NCI-H1417 (cell line): Measurements from ENCODE around the gene LRRC7.

Experiments
- DNase-seq, 3 experiments: peaks; one replicate each; lab custom pipeline; 2025; lab: John Stamatoyannopoulos, UW

LRRC7 gene

GRCh38 chr1:70091811-70092210 lies 524.1 kb downstream of the LRRC7 start:
- no peak for DNase-seq

GRCh38 chr1:70092526-70092925 lies 524.8 kb downstream of the LRRC7 start:
- DNase-seq = no peak

- peak in 2 of 3 experiments; percentile 27 to 66 for DNase-seq
Measured at GRCh38 chr1:70093250-70093975, 525.7 kb downstream of the LRRC7 start.

- DNase-seq = no peak
Measured at GRCh38 chr1:70101231-70101630, 533.5 kb downstream of the LRRC7 start.

GRCh38 chr1:70101774-70102173 lies 534.1 kb downstream of the LRRC7 start:
- DNase-seq = no peak

- no peak for DNase-seq
Measured at GRCh38 chr1:70103770-70104169, 536.0 kb downstream of the LRRC7 start.

GRCh38 chr1:70109241-70109640 lies 541.5 kb downstream of the LRRC7 start:
- DNase-seq = no peak

- no peak for DNase-seq
Measured at GRCh38 chr1:70112838-70113237, 545.1 kb downstream of the LRRC7 start.

- DNase-seq = no peak
Measured at GRCh38 chr1:70115315-70115714, 547.6 kb downstream of the LRRC7 start.

GRCh38 chr1:70117046-70117445 lies 549.3 kb downstream of the LRRC7 start:
- DNase-seq = no peak

GRCh38 chr1:70134148-70134547 lies 566.4 kb downstream of the LRRC7 start:
- no peak for DNase-seq

GRCh38 chr1:70140343-70140742 lies 572.6 kb downstream of the LRRC7 start:
- DNase-seq = no peak

GRCh38 chr1:70140894-70141293 lies 573.2 kb downstream of the LRRC7 start:
- no peak for DNase-seq

- no peak for DNase-seq
Measured at GRCh38 chr1:70142075-70142474, 574.4 kb downstream of the LRRC7 start.

- DNase-seq = no peak
Measured at GRCh38 chr1:70143048-70143659, 575.4 kb downstream of the LRRC7 start.

GRCh38 chr1:70146488-70146887 lies 578.8 kb downstream of the LRRC7 start:
- DNase-seq = no peak

GRCh38 chr1:70150444-70150843 lies 582.7 kb downstream of the LRRC7 start:
- DNase-seq = no peak

- no peak for DNase-seq
Measured at GRCh38 chr1:70153739-70154138, 586.0 kb downstream of the LRRC7 start.

GRCh38 chr1:70156529-70157120 lies 588.9 kb downstream of the LRRC7 start:
- no peak for DNase-seq

- no peak for DNase-seq
Measured at GRCh38 chr1:70164350-70164749, 596.6 kb downstream of the LRRC7 start.

- DNase-seq = no peak
Measured at GRCh38 chr1:70168283-70168682, 600.6 kb downstream of the LRRC7 start.

- DNase-seq = no peak
Measured at GRCh38 chr1:70169018-70169839, 601.5 kb downstream of the LRRC7 start.

- no peak for DNase-seq
Measured at GRCh38 chr1:70171512-70171911, 603.8 kb downstream of the LRRC7 start.
